Mammary epithelial cell (primary cell): Measurements from ENCODE around the gene NHLRC3.

Experiments
- CTCF ChIP-seq, 2 donors: IDR thresholded peaks in 1 of 2; conservative IDR thresholded peaks in 1 of 2; 2 replicates each; pipeline ENCODE4 v1.5.1; 2011 to 2012; ENCODE audit warnings: inconsistent platforms in 2 of 2, low read length in 2 of 2, mild to moderate bottlenecking in 2 of 2, control low read depth in 1 of 2, low read depth in 1 of 2; ENCODE audit not compliant: insufficient read depth in 1 of 2; ENCODE audit errors: extremely low read depth in 1 of 2
- EZH2 ChIP-seq: IDR thresholded peaks from 2 replicates; pipeline ENCODE4 v1.6.1; 2012; ENCODE audit warnings: low read length, inconsistent platforms, borderline replicate concordance

DNA sequence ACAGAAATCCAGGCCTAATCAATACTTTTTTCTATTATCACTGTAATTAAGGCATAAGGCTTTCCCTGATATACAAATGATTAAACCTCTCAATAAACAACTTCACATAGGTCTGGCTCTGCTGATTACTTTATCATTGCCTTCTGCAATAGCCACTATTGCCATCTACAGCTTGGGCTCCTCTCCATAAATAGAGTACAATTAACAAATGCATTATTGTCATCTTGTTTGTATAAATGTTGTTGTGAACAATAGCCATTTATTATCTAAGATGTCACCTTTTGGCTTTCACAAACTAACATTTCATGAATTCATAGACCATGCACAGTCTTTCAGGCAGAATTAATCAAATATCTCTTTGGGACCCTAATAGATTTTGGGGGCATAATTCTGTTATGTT lies 53.3 kb downstream of the NHLRC3 start:
- TF ChIP-seq CTCF (conservative IDR thresholded peaks at IDR 0.05 in 1 of 2, IDR thresholded peaks at IDR 0.05 in 1 of 2; ENCODE audit: extremely low read depth in 1 of 2, insufficient read depth in 1 of 2, low read depth in 1 of 2, low read length in 2 of 2) (no peak), EZH2 (no peak)
